Stimulated activated CD8-positive, alpha-beta memory T cell treated with anti-CD3 and anti-CD28 coated beads, Interleukin-4, amount 100 ng/mL, for 1 hour (primary cell): ENCODE results near the gene GPSM1.

Experiments
- DNase-seq, 2 donors: peaks; one replicate each; pipeline ENCODE4 v3.0.0-alpha.2; 2020; ENCODE audit warnings: low read depth in 2 of 2, low spot score in 1 of 2

GPSM1 gene, protein sequence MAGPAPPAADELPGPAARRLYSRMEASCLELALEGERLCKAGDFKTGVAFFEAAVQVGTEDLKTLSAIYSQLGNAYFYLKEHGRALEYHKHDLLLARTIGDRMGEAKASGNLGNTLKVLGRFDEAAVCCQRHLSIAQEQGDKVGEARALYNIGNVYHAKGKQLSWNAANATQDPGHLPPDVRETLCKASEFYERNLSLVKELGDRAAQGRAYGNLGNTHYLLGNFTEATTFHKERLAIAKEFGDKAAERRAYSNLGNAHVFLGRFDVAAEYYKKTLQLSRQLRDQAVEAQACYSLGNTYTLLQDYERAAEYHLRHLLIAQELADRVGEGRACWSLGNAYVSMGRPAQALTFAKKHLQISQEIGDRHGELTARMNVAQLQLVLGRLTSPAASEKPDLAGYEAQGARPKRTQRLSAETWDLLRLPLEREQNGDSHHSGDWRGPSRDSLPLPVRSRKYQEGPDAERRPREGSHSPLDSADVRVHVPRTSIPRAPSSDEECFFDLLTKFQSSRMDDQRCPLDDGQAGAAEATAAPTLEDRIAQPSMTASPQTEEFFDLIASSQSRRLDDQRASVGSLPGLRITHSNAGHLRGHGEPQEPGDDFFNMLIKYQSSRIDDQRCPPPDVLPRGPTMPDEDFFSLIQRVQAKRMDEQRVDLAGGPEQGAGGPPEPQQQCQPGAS

DNA sequence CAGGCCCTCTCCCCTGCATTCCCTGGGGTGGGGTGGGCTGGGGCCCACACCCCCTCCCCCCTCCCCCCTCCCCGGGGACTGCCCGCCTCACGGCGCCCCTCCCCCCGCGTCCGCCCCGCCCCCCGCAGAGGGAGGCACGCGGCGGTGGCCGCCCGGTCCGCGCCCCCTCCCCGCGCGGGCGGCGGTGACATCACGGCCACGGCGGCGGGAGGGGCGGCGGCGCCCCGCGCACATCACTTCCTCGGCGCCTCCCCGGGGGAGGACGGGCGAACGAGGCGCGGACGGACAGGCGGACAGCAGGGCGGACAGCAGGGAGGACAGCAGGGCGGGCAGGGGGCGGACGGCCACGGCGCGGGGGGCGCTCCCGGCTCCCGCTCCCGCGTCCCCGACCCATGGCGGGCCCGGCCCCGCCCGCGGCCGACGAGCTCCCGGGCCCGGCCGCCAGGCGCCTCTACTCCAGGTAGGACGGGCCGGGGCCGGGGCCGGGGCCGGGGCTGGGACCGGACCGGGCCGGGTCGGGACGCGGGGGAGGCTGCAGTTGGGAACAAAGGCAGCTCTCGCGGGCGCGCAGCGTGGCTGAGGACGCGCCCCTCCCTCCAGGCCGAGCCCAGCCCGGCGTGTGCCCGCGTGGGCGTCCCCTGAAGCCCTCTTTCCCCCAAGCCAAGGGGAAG is at the start of gene GPSM1:
TSS of gene GPSM1 (plus strand) at position 236 of the 671 bp plus-strand sequence. CDS start at position 393, 157 bp downstream.
- no peak for DNase-seq

DNA sequence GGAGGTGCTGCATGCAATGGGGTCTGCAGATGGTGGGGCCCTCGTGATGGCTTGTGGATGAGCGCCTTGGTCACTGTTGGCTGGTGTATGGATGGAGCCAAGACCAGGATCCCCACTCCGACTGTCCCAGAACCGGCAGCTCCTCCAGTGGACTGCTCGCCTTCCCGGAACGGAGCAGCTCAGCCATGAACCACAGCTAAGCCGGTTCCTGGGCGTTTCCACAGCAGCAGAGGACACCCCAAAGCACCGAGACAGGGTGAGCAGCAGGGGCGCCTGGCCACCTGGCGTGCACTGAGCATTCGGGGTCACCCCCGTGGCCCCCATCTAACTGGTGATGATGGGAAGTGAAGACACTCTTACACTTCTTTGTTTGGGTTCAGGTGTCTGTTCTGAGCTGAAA is 49.6 kb upstream of the GPSM1 start:
- DNase-seq = no peak

DNA sequence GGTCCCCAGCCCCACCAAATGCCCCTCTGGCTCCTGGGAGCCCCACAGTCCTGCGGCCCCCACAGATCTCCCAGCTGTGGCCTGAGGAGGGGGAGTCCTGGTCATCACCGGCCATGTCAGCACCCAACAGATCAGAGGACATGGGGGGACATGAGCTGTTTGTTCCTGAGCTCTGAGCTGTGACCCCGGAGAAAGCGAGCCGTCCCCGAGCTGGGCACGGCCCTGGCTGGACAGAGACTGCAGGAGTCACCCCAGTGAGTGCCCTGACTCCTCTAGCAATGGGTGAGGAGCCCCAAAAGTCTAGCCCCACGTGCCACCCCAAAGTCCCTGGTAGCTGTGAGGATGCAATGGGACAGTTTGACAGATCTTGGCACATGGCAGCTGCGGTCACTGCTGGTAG is 49.1 kb upstream of the GPSM1 start:
- no peak for DNase-seq

DNA sequence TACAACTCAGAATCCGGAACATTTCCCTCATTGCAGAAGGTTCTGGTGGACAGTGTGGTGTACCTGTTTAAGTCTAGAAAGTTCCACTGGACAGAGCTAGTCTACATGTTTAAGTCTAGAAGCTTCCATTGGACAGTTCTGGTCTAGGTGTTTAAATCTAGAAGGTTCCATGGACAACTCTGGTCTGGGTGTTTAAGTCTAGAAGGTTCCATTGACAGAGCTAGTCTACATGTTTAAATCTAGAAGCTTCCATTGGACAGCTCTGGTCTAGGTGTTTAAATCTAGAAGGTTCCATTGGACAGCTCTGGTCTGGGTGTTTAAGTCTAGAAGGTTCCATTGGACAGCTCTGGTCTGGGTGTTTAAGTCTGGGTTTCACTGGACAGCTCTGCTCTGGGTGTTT is 48.4 kb upstream of the GPSM1 start:
- DNase-seq = no peak

DNA sequence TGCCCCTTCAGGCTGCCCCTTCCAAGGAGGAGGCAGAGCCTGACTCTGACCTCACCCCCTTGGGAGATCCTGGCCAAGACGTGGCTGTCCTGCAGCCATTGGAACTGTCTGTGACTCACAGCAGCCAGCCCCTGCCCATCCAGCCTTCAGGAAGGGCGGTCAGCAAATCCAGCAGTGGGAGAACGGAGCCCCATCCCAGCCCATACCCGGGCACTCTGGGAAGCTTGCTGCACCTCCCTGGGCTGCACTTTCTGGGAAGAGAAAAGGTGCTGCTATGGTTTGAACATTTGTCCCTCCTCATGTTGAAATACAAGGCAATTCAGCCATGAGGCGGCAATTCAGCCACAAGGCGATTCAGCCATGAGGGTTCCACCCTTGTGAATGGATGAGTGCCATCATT is 47.9 kb upstream of the GPSM1 start:
- DNase-seq = no peak

DNA sequence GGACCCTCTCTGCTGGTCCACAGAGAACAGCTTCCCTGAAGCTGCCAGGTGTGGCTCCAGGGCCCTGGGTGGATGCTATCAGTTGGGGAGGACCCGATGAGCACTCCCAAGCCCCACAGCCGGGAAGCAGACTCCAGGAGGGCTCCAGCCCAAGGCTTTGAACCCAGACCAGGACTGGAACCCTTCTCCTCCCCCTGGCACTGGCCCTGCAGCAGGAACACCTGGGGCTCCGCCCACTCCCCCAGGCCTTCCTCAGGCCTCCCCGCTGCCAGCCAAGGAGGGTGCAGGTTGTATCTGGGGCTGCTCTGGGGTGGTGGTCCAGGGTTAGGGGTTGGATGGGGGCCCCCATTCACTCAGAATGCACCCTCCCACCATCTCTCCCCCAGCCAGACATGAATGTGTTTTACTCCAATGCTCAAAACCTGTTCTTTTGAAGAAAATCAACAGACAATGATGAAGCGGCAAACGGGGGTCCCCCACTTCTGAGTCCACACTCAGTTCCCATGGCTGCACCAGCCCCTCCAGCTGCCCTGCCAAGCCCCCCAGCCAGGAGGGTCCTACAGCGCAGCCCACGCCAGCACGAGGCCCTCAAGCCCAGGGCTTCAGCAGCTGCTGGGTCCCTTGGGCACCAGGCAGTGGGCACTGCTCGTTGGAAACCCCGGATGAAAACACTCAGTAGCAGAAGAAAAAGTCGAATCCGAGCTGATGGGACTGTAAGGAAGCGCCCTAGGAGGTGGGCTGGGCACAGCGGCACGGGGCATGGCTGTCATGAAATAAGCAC is 46.6 kb upstream of the GPSM1 start:
- DNase-seq = no peak

DNA sequence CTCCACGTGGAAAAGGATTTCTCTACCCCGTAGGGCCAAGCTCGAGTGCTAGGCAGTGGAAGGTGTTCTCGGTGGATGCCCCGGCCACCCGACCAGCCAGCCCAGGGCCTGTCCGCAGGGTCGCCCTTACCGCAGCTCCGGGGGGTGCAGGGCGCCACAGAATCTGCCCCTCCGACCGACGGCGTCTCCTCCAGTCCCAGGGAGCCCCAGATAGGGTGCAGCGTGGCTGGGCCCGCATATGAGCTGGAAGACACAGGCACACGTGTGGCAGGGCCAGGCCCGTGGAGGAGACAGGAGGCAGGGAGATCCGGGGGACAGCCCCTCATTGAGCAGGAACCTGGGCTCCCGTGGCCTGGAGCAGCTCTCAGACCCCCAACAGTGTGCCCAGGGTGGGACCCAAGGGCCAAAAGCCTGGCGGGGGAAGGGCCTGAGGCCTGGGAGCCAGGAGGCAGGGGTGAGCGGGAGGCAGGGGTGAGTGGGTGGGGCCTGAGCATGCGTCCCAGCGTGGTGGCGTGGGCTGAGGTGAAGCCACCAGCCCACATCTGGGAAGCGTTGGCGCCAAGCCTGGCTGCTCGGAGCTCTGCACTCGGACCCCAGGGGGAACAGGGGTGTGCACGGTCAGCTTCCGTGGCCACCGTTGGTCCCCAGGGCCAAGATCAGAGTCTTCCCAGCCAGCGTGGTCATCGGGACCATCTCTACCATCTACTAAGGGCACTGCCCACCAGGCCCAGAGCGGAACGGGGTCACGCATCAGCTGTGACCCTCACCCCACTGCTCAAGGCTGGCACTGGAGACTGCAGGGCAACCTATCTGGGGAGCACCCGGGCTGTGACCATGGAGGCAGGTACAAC is 45.7 kb upstream of the GPSM1 start:
- no peak for DNase-seq

DNA sequence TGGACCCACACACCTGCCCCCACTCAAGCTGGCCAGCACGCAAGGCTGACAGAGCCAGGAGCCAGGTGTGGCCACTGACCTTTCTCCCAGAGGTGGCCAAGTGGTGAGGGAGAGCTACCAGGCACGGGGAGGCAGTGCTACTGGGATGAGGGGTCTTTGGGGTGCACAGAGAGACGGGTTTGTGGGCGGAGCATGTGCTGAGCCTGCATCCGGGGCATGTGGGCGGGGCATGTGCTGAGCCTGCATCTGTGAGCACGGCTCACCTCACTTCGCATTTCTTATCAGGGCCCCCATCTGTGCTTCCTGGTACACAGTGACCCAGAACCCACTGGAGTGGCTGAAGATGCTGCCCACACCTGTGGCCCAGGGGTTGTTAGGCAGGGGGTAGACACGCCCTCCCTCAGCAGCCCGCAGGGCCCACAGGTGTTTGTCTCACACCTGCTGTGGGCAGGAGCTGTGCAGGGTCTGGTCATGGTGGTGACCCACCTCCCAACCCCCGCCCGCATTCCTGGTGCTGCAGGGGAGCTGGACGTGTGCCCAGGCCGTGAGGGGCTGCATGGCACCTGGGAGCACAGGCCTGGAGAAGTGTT is 45.0 kb upstream of the GPSM1 start:
- no peak for DNase-seq

DNA sequence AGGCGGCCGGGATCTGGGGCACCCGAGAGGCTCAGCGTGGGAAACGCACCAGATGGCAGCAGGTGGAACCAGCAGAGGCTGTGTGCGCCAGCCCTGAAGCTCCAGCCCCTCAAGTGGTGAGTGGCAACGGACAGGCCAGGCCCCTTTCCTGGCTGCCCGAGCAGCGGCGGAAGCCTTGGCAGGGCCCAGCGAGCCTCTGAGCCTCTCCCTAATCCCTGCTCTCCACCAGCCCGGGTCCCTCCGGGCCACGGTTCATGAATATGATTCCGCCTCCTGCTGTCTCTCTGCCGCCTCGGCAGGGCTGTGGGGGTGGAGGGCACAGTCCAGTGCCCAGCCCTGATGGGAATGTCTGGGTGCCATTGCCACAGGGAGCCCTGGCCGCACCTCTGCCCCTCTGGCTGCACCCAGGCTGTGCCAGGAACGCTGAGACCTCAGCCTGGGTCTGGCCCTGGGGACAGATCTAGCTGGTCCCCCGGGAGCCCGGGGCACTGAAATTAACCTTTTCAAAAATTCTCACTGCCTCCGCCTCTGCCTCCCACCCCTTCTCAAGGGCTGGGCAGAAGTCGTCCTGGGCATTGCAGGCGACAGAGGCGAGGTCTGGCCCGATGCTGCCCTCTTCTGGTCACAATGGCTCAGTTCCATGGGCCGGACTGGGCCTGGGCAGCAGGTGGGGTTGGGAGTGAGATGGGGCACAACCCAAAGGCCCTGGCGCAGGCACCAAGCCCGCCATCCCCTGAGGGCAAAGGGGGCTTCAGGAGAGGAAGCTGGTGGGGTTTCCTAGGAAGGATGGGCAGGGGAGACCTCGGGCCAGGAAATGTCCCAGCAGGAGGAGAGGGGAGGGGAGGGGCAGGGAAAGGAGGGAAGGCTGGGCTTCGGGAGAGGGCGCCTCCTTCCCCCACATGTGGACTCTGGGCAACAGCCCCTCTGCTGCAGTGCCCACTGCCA is 43.8 kb upstream of the GPSM1 start:
- peak; percentile 34 to 45 for DNase-seq

DNA sequence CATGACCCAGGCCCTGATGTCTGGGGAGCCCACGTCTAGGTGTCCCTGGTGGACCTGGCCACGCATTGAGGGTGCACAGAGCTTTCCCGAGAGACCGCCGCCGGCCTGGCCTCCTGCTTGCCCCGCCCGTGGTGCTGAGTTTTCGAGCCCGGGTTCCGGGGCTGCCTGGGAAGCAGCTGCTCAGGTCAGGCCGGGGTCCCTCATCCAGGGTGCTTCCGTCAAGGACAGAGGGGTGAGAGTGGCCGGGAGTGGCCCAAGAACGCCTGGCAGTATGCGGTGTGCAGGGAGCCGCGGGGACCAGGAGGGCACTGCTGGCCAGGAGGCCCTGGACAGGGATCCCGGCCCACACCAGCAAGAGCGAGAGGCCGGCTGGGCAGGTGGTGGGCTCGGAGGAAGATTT is 43.0 kb upstream of the GPSM1 start:
- DNase-seq = no peak

DNA sequence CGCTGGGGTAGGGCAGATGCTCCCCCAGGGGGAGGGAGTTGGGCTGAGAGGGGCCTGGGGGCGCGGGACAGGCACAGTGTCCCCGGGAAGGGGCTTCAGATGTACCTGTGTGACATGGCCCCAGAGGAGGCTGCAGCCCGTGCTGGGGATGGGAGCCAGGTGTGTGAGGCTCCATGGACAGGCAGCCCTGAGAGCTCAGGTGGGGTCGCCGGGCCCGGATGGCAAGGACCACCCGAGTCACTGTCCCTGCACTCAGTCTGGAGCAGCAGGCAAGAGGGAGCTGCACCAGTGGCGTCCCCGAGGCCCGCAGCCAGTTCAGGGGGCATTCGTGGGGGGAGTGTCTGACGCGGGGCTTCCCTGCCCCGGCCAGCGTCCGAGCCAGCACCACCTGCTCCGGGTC is 42.4 kb upstream of the GPSM1 start:
- DNase-seq = no peak

DNA sequence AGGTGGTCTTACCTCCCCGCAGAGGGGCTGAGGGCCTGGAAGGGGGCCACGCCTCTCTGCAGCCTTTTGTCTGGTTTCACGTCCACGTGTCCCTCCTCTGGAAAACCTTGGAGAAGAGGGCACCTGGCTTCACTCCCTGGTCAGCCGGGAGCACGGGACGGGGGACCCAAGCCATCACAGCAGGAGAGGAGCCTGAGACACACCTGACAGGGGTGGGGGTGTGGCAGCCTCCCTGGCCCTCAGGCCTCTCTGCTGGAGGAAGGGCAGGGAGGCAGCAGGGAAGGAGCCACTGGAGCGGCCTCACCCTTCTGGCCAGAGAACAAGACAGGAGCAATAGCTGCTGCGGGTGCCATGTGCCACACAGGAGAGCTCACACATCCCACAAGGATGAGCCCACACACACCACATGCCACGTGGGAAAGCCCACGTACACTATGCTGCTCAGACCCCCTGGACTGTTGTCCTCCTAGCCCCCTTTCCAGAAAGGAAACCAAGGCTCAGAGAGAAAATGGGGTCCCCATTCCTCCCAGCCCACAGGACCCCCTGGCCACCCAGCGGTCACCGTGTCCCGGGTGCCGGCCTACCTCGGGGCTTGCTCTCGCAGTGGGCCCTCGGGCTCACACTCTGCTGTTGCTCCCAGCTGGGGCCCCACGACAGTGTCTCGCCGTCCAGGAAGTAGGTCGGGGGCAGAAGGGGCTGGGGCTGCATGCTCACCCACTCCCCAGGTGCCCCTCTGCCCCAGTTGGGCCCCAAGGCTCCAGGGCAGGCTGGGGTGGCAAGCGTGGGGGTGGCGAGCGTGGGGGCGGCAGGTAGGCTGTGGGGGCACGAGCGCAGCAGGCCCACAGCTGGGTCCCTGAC is 41.6 kb upstream of the GPSM1 start:
- DNase-seq = no peak

DNA sequence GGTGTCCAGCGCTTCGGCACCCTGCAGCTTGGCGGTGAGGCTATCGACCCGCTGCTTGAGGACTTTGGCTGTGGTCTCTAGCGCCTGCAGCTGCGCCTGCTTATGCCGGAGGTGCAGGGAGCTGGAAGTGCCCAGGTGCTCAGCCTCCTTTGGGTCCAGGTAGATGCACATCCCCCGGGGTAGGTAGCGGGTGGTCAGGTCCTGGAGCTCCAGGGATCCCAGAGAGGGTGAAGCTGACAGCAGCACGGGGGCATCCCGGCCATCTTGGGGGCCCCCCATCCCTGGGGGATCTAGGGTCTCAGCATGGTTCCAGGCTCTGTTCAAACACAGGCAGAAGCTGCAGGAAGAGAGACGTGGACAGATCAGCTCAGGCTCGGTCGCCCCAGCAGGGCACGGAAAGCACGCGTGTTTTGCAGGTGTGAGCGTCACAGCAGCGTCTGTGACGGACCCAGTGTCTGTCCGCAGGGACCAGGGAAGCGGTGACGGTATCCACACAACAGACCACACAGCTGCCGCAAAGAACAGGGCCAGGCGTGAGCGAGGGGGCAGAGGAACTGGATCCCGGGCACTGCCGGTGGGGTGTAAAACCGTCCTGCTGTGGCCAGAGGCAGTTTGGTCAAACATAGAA is 40.9 kb upstream of the GPSM1 start:
- no peak for DNase-seq

DNA sequence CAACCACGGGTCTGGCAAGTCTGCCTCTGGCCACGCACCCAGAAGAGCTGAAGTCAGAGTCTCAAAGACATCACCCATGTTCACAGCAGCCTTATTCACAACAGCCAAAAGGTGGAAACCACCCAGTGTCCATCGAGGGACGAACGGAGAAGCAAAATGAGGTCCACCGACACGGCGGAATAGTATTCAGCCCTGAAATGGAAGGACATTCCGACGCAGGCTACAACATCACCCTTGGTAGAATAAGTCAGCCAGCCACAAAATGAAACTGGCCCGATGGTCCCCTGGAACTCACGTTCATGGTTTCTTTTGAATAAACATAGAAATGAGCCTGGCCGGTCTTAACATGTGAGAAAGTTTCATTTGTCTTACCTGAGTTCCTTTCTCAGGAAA is 40.4 kb upstream of the GPSM1 start:
- DNase-seq = no peak

DNA sequence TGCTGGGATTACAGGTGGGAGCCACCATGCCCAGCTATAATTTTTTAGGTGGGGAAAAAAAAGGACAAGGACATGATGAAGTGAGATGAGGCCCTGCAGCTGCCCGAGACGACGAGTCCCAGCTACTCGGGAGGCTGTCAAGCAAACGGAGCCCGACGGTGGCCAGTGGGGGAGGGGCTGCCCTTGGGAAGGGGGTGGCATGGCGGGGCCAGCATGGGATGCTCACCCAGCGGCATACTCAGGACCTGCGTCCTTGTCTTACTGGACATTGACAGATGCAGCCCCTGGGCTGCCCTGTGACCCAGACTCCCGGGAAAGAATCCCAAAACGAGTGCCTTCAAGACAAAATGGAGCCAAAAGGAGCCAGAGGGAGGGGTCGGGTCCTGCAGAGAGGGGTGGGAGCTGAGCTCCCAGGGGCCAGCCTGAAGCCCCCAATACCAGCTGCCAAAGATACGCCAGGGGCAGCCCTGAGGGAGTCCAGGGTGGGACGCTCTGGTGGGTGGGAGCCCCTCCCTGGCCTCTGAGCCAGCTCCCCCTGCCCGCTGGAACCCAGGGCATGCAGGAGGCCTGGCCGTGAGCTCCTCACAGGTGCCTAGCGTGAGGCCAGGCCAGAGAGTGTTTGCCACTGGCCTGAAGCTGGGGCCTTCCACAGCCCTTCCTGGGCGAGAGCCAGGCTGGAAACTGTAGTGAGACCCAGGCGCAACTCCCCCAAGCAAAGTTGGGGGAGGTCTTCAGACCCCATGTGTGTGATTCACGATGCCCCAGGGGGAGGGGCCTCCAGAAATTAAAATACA is 39.2 kb upstream of the GPSM1 start:
- no peak for DNase-seq

DNA sequence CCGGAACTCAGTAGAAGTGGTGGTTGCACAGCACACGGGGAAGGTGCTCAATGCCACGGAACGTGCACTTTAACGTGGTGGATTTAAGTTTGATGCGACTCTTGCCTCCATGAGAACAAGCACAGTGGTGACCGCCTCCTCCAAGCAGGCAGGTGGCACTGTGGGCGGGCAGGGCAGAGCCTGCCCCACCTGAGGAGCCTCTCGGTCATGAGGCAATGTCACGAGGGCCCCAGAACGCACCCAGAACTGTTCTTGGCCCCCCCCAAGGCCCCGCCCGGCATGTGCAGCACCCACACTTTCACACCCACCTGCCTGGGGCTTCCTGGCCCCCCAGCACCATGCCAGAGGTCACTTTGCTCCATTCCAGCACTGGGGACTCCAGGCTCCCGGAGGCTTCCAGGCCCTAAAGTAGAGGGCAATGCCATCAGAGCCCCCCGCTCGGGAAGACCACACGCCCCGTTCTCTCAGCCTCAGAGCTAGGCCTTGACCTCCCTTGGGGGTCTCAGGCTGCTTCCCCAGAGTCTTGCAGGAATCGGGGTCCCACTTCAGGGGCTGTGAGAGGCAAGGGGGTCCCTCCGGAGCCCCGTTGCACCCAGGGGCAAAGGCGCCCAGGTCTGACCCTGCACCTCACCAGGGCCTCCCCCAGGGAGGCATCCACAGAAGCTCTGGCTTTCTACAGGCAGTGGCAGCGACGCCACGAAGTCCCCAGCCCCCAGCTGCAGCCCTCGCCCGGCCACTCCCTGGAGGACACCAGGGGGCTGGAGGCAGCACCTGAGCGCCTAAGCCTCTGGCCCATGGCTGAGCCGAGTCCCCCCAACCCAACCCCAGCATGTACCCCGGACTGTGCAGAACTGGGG is 37.5 kb upstream of the GPSM1 start:
- DNase-seq = no peak
